ENCODE data around the gene ACACB.
A peak's percentile ranks its signal among the peaks of the same experiment; 100 is the strongest.

Gene ACACB

DNA sequence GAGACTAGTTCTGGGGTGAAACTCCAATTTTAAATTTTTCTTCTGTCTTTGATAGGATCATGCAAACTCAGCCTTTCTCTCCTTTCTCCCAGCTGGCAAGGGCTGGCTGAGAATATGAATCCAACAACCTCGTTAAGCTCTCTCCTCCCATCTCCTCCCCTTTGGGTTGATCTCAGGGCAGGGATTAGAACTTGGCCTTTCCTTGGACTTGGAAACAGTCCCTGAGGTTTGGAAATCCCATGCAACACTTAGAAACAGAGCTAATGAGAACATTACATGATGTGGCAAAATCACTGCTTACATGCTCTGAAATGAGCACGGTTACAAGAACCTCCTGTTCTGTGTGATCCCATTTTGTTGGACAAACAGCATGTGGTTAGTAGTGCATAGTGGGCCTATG is 31.6 kb downstream of the ACACB start:
- no peak overlapping the region for H3K9ac ChIP-seq (ENCODE audit: low read depth, low read length)
- H3K4me3 ChIP-seq (ENCODE audit: low read length): no peak overlapping the region
- no peaks in the 10 kb centered on the region for H3K9me3 ChIP-seq (ENCODE audit: insufficient read depth, low read depth, low read length)
- H3K4me1 ChIP-seq (ENCODE audit: insufficient read depth, low read length): no peaks in the 10 kb centered on the region
- H3K27ac ChIP-seq (ENCODE audit: low read length): no peak overlapping the region
- H3K36me3 ChIP-seq (ENCODE audit: insufficient read depth, low read depth, low read length): no peaks in the 10 kb centered on the region
- no peaks in the 10 kb centered on the region; the same call in 1 of the 2 replicates for H3K27me3 ChIP-seq (ENCODE audit: insufficient read depth, low read length)

DNA sequence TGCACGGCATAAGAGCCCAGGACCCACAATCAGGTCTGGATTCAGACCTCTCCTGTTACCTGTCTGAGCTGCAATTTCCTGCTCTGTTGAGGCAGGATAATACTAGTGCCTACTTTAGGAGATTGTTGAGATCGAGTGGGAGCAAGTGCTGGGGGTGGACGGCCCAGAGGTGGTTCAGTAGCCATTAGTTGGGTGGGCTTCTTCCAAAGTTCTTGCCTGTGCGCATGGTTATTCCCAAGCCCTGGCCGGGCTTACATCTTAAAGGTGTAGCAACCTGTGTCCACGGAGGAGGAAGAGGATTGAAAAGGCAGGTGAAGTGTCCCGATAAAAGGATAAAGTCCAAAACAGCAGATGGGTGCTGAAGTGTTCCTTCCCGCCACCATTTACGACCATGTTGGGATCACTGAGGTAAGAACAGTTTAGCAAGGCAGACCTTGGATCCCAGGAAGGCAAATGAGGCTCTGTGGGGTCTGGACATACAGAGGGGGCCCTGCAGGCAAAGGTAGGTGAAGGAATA is 33.8 kb downstream of the ACACB start:
- Histone ChIP-seq H3K27ac (ENCODE audit: low read length) (no peak overlapping the region), H3K27me3 (ENCODE audit: insufficient read depth, low read length) (peaks cover 14% of the 10 kb centered on the region), H3K36me3 (ENCODE audit: insufficient read depth, low read depth, low read length) (no peaks in the 10 kb centered on the region), H3K9me3 (ENCODE audit: insufficient read depth, low read depth, low read length) (no peaks in the 10 kb centered on the region), H3K4me1 (ENCODE audit: insufficient read depth, low read length) (no peaks in the 10 kb centered on the region; the same call in 1 of the 2 replicates), H3K4me3 (ENCODE audit: low read length) (no peak overlapping the region), H3K9ac (ENCODE audit: low read depth, low read length) (no peak overlapping the region)

- Histone ChIP-seq H3K9me3 (ENCODE audit: insufficient read depth, low read depth, low read length) (no peaks in the 10 kb centered on the region), H3K27ac (ENCODE audit: low read length) (no peak overlapping the region), H3K9ac (ENCODE audit: low read depth, low read length) (no peak overlapping the region), H3K4me1 (ENCODE audit: insufficient read depth, low read length) (peaks cover 4% of the 10 kb centered on the region; the same call in 1 of the 2 replicates), H3K36me3 (ENCODE audit: insufficient read depth, low read depth, low read length) (no peaks in the 10 kb centered on the region), H3K27me3 (ENCODE audit: insufficient read depth, low read length) (peaks cover 14% of the 10 kb centered on the region), H3K4me3 (ENCODE audit: low read length) (no peak overlapping the region)
Measured at GRCh38 chr12:109151457-109151856, 35.1 kb downstream of the ACACB start.

DNA sequence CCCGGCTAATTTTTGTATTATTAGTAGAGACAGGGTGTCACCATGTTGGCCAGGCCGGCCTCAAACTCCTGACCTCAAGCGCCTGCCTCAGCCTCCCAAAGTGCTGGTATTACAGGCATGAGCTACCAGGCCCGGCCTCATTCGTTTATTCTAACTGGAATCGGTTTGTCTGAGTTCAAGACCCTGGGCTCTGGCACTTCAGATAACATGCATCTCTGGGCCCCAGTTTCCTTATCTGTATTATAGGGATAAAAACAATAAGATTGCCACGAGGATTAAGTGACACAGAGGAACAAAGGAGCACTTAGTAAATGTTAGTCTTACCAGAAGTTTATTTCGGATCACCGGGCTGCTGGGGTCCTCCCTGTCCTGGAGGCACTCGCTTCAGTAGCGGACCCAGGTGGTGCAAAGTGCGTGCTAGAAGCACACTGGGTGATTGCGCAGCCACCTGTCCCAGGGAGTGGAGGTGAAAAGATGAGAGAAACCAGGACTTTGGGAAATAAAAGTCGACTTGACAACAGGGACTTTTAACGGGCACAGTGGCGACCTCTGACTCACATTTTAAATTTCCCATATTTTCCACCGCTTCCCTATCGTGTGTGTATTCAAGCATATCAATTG is 37.5 kb downstream of the ACACB start:
- Histone ChIP-seq H3K9me3 (ENCODE audit: insufficient read depth, low read depth, low read length) (no peaks in the 10 kb centered on the region), H3K4me3 (ENCODE audit: low read length) (peak overlapping the region; percentile 95), H3K4me1 (ENCODE audit: insufficient read depth, low read length) (peaks cover 4% of the 10 kb centered on the region; the same call in 1 of the 2 replicates), H3K36me3 (ENCODE audit: insufficient read depth, low read depth, low read length) (no peaks in the 10 kb centered on the region), H3K27ac (ENCODE audit: low read length) (no peak overlapping the region), H3K27me3 (ENCODE audit: insufficient read depth, low read length) (peaks cover 14% of the 10 kb centered on the region), H3K9ac (ENCODE audit: low read depth, low read length) (peak overlapping the region; percentile 72)

- peak overlapping the region; percentile 97 for H3K27ac ChIP-seq (ENCODE audit: low read length)
- H3K27me3 ChIP-seq (ENCODE audit: insufficient read depth, low read length): peaks cover 14% of the 10 kb centered on the region
- H3K9ac ChIP-seq (ENCODE audit: low read depth, low read length): peak overlapping the region; percentile 95
- no peaks in the 10 kb centered on the region for H3K36me3 ChIP-seq (ENCODE audit: insufficient read depth, low read depth, low read length)
- H3K9me3 ChIP-seq (ENCODE audit: insufficient read depth, low read depth, low read length): no peaks in the 10 kb centered on the region
- H3K4me3 ChIP-seq (ENCODE audit: low read length): peak overlapping the region; percentile 95
- H3K4me1 ChIP-seq (ENCODE audit: insufficient read depth, low read length): peaks cover 4% of the 10 kb centered on the region; the same call in 1 of the 2 replicates
Measured at GRCh38 chr12:109154451-109155438, 38.4 kb downstream of the ACACB start.

- Histone ChIP-seq H3K4me1 (ENCODE audit: insufficient read depth, low read length) (peaks cover 4% of the 10 kb centered on the region; the same call in 1 of the 2 replicates), H3K9me3 (ENCODE audit: insufficient read depth, low read depth, low read length) (no peaks in the 10 kb centered on the region), H3K9ac (ENCODE audit: low read depth, low read length) (no peak overlapping the region), H3K4me3 (ENCODE audit: low read length) (no peak overlapping the region), H3K27me3 (ENCODE audit: insufficient read depth, low read length) (peaks cover 14% of the 10 kb centered on the region), H3K27ac (ENCODE audit: low read length) (no peak overlapping the region), H3K36me3 (ENCODE audit: insufficient read depth, low read depth, low read length) (no peaks in the 10 kb centered on the region)
Measured at GRCh38 chr12:109156036-109156435, 39.6 kb downstream of the ACACB start.

- H3K36me3 ChIP-seq (ENCODE audit: insufficient read depth, low read depth, low read length): no peaks in the 10 kb centered on the region
- H3K27ac ChIP-seq (ENCODE audit: low read length): no peak overlapping the region
- H3K9ac ChIP-seq (ENCODE audit: low read depth, low read length): no peak overlapping the region
- H3K4me3 ChIP-seq (ENCODE audit: low read length): no peak overlapping the region
- H3K27me3 ChIP-seq (ENCODE audit: insufficient read depth, low read length): peaks cover 14% of the 10 kb centered on the region
- peaks cover 4% of the 10 kb centered on the region; the same call in 1 of the 2 replicates for H3K4me1 ChIP-seq (ENCODE audit: insufficient read depth, low read length)
- H3K9me3 ChIP-seq (ENCODE audit: insufficient read depth, low read depth, low read length): no peaks in the 10 kb centered on the region
Measured at GRCh38 chr12:109156586-109156985, 40.2 kb downstream of the ACACB start.

GRCh38 chr12:109157986-109158385 is 41.6 kb downstream of the ACACB start:
- peaks cover 4% of the 10 kb centered on the region; the same call in 1 of the 2 replicates for H3K4me1 ChIP-seq (ENCODE audit: insufficient read depth, low read length)
- no peak overlapping the region for H3K9ac ChIP-seq (ENCODE audit: low read depth, low read length)
- no peaks in the 10 kb centered on the region for H3K9me3 ChIP-seq (ENCODE audit: insufficient read depth, low read depth, low read length)
- H3K36me3 ChIP-seq (ENCODE audit: insufficient read depth, low read depth, low read length): no peaks in the 10 kb centered on the region
- no peak overlapping the region for H3K27ac ChIP-seq (ENCODE audit: low read length)
- H3K27me3 ChIP-seq (ENCODE audit: insufficient read depth, low read length): peaks cover 13% of the 10 kb centered on the region
- H3K4me3 ChIP-seq (ENCODE audit: low read length): no peak overlapping the region

GRCh38 chr12:109160433-109160832 is 44.0 kb downstream of the ACACB start:
- H3K4me1 ChIP-seq (ENCODE audit: insufficient read depth, low read length): peaks cover 3% of the 10 kb centered on the region; the same call in 1 of the 2 replicates
- H3K4me3 ChIP-seq (ENCODE audit: low read length): no peak overlapping the region
- no peaks in the 10 kb centered on the region for H3K27me3 ChIP-seq (ENCODE audit: insufficient read depth, low read length)
- H3K36me3 ChIP-seq (ENCODE audit: insufficient read depth, low read depth, low read length): no peaks in the 10 kb centered on the region
- no peaks in the 10 kb centered on the region for H3K9me3 ChIP-seq (ENCODE audit: insufficient read depth, low read depth, low read length)
- H3K9ac ChIP-seq (ENCODE audit: low read depth, low read length): no peak overlapping the region
- no peak overlapping the region for H3K27ac ChIP-seq (ENCODE audit: low read length)

DNA sequence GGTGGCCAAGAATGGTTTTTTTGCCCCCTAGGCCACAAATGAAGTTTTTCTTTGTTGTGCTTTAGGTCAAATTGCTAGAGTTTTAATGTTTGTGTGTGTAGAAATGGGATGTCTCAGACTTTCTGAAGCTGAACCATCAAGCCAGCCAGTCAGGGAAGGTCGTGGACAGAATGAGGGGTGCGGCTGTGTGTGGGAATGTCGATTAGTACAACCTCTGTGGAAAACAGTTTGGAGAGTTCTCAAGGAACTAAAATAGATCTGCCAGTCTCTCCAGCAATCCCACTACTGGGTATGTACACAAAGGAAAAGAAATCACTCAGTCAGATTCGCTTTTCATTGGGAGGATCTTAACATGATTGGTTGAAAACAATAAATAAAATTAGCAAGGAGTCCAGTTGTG is 44.5 kb downstream of the ACACB start:
- no peak overlapping the region for H3K27ac ChIP-seq (ENCODE audit: low read length)
- no peak overlapping the region for H3K9ac ChIP-seq (ENCODE audit: low read depth, low read length)
- no peaks in the 10 kb centered on the region for H3K9me3 ChIP-seq (ENCODE audit: insufficient read depth, low read depth, low read length)
- no peaks in the 10 kb centered on the region for H3K36me3 ChIP-seq (ENCODE audit: insufficient read depth, low read depth, low read length)
- H3K4me1 ChIP-seq (ENCODE audit: insufficient read depth, low read length): no peaks in the 10 kb centered on the region
- no peaks in the 10 kb centered on the region for H3K27me3 ChIP-seq (ENCODE audit: insufficient read depth, low read length)
- no peak overlapping the region for H3K4me3 ChIP-seq (ENCODE audit: low read length)

DNA sequence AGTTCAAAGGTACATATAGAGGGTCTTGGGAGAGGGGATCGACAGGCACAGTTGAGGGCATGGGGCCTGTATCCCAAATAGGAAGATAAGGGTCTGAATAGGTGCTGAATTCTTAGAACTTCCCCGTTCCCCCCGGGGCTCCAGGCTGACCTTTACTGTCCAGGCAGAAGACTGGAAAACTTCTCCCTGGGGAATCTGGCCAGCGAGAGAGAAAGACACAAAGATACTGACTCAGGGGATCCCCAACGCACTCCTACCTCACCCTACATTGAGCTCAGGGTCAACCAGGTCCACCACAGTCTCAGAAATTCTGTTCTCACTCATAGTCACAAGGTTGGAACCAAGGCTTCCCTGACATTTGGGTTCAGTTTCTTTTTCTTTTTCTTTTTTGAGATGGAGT is 46.2 kb downstream of the ACACB start:
- Histone ChIP-seq H3K4me1 (ENCODE audit: insufficient read depth, low read length) (no peaks in the 10 kb centered on the region), H3K36me3 (ENCODE audit: insufficient read depth, low read depth, low read length) (no peaks in the 10 kb centered on the region), H3K9ac (ENCODE audit: low read depth, low read length) (no peak overlapping the region), H3K27ac (ENCODE audit: low read length) (no peak overlapping the region), H3K9me3 (ENCODE audit: insufficient read depth, low read depth, low read length) (no peaks in the 10 kb centered on the region), H3K4me3 (ENCODE audit: low read length) (no peak overlapping the region), H3K27me3 (ENCODE audit: insufficient read depth, low read length) (no peaks in the 10 kb centered on the region)

All from iPS-20b (cell line).